ENCODE results near the gene PLCB1. TPM values are rescaled to one million over a fixed set of nuclear protein-coding genes. Genes with fewer than 3 reads are reported as not detected.

PLCB1 gene
- total and polyA plus RNA-seq, 2 experiments from 2014 or later = 8.0 to 17.6 TPM

GRCh38 chr20:8774412-8774811 lies 642.3 kb downstream of the PLCB1 start:
- Histone ChIP-seq H3K27ac (no peak overlapping the region), H3K36me3 (no peaks in the 10 kb centered on the region), H3K9me3 (ENCODE audit: low read depth) (no peaks in the 10 kb centered on the region), H3K4me3 (no peak overlapping the region), H3K4me1 (ENCODE audit: low read depth) (no peaks in the 10 kb centered on the region), H3K27me3 (no peaks in the 10 kb centered on the region)
- TF ChIP-seq CTCF (IDR thresholded peaks at IDR 0.05; ENCODE audit: low read depth, low read length) = no peak
- DNase-seq (ENCODE audit: low read depth in 1 of 2, low spot score in 1 of 2) = no peak

GRCh38 chr20:8777911-8778310 lies 645.8 kb downstream of the PLCB1 start:
- Histone ChIP-seq H3K4me3 (no peak overlapping the region), H3K27ac (no peak overlapping the region), H3K36me3 (no peaks in the 10 kb centered on the region), H3K27me3 (no peaks in the 10 kb centered on the region), H3K9me3 (ENCODE audit: low read depth) (no peaks in the 10 kb centered on the region), H3K4me1 (ENCODE audit: low read depth) (no peaks in the 10 kb centered on the region)
- DNase-seq (ENCODE audit: low read depth in 1 of 2, low spot score in 1 of 2) = no peak
- no peak for TF ChIP-seq CTCF (IDR thresholded peaks at IDR 0.05; ENCODE audit: low read depth, low read length)

- TF ChIP-seq CTCF (IDR thresholded peaks at IDR 0.05; ENCODE audit: low read depth, low read length) = no peak
- DNase-seq (ENCODE audit: low read depth in 1 of 2, low spot score in 1 of 2) = no peak
These were observed 646.3 kb downstream of the PLCB1 start for GRCh38 chr20:8778387-8778786.

GRCh38 chr20:8780915-8781314 lies 648.8 kb downstream of the PLCB1 start:
- Histone ChIP-seq H3K4me1 (ENCODE audit: low read depth) (no peaks in the 10 kb centered on the region), H3K27ac (no peak overlapping the region), H3K9me3 (ENCODE audit: low read depth) (no peaks in the 10 kb centered on the region), H3K36me3 (no peaks in the 10 kb centered on the region), H3K27me3 (no peaks in the 10 kb centered on the region), H3K4me3 (no peak overlapping the region)
- no peak for DNase-seq (ENCODE audit: low read depth in 1 of 2, low spot score in 1 of 2)
- TF ChIP-seq CTCF (IDR thresholded peaks at IDR 0.05; ENCODE audit: low read depth, low read length) = no peak

More at GRCh38 chr20:8778387-8778786, 646.3 kb downstream of the PLCB1 start:
- no peak overlapping the region for H3K4me3 ChIP-seq
- no peaks in the 10 kb centered on the region for H3K27me3 ChIP-seq
- no peak overlapping the region for H3K27ac ChIP-seq
- no peaks in the 10 kb centered on the region for H3K36me3 ChIP-seq
- no peaks in the 10 kb centered on the region for H3K9me3 ChIP-seq (ENCODE audit: low read depth)
- no peaks in the 10 kb centered on the region for H3K4me1 ChIP-seq (ENCODE audit: low read depth)

DNA sequence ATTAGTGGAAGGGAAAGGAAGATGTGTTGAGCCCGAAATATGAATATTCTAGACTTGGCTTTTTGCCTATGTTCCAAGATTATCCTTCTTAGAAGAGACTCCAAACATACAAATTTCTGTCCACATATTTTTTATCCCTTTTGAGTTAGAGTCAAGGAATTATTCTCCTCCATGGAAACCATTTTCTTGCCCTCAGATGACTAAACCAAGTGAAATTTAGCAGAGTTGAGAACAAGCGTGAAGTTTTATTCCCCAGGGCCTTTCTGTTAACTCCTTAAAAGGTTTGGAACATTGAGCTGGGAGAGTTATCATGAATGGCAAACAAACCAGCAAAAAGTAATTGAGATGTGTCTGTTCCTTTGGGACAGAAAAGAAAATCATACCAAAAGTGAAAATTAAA lies 650.7 kb downstream of the PLCB1 start:
- Histone ChIP-seq H3K27ac (no peak overlapping the region), H3K4me3 (no peak overlapping the region), H3K9me3 (ENCODE audit: low read depth) (no peaks in the 10 kb centered on the region), H3K27me3 (no peaks in the 10 kb centered on the region), H3K4me1 (ENCODE audit: low read depth) (no peaks in the 10 kb centered on the region), H3K36me3 (no peaks in the 10 kb centered on the region)
- no peak for TF ChIP-seq CTCF (IDR thresholded peaks at IDR 0.05; ENCODE audit: low read depth, low read length)
- DNase-seq (ENCODE audit: low read depth in 1 of 2, low spot score in 1 of 2) = peak in 1 of 2 donors; percentile 78

DNA sequence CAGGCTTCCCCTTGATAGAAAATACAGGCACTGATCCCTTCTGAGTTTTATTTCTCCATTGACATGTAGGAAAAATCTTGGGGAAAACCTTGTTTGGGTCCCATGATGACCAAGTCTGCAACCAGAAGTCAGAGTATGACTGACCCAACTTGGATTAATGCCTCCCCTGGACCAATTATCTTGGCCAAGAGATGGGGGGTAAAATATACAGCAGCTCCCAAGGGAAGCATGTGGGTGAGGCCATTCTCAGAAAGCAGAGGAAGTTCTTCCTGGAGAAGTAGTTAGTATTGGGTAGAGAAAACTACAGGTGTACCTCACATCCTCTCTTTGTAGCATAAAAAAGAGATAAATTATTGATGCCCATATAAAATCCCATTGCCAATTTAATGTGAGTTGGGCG lies 651.7 kb downstream of the PLCB1 start:
- no peak for DNase-seq (ENCODE audit: low read depth in 1 of 2, low spot score in 1 of 2)
- Histone ChIP-seq H3K36me3 (no peaks in the 10 kb centered on the region), H3K27ac (no peak overlapping the region), H3K4me3 (no peak overlapping the region), H3K27me3 (no peaks in the 10 kb centered on the region), H3K4me1 (ENCODE audit: low read depth) (peaks cover 8% of the 10 kb centered on the region), H3K9me3 (ENCODE audit: low read depth) (no peaks in the 10 kb centered on the region)
- no peak for TF ChIP-seq CTCF (IDR thresholded peaks at IDR 0.05; ENCODE audit: low read depth, low read length)
